ENCODE measurements around the gene MAGEB4.
"Not testable (repeated sequence)": the region's sequence is repeated elsewhere in the genome, so short reads cannot be mapped to it uniquely, and the experiment has no call there.

The MAGEB4 gene

GRCh38 chrX:30241724-30242415 is at the start of gene MAGEB4:
Gene MAGEB4, plus strand, starts transcription at chrX:30242000. Its CDS starts 136 bp downstream, at chrX:30242136.
- no peak for DNase-seq

GRCh38 chrX:30193910-30194309 is 47.9 kb upstream of the MAGEB4 start:
- DNase-seq = not testable (repeated sequence)

GRCh38 chrX:30196322-30196721 is 45.5 kb upstream of the MAGEB4 start:
- no peak for DNase-seq

GRCh38 chrX:30212172-30212571 is 29.6 kb upstream of the MAGEB4 start:
- no peak for DNase-seq

- DNase-seq = no peak
Measured at GRCh38 chrX:30215357-30215843, 26.4 kb upstream of the MAGEB4 start, which contains the start of gene MAGEB2. Gene MAGEB2, plus strand, starts transcription at chrX:30215563. Its CDS starts 3,018 bp downstream, at chrX:30218581.

- DNase-seq = no peak
Measured at GRCh38 chrX:30217465-30217864, 24.3 kb upstream of the MAGEB4 start.

GRCh38 chrX:30219372-30219771 is 22.4 kb upstream of the MAGEB4 start:
- DNase-seq = no peak

GRCh38 chrX:30220661-30221060 is 21.1 kb upstream of the MAGEB4 start:
- DNase-seq = no peak

- DNase-seq = no peak
Measured at GRCh38 chrX:30224536-30224935, 17.3 kb upstream of the MAGEB4 start.

GRCh38 chrX:30228526-30228925 is 13.3 kb upstream of the MAGEB4 start:
- no peak for DNase-seq

- DNase-seq = no peak
Measured at GRCh38 chrX:30230395-30230794, 11.4 kb upstream of the MAGEB4 start, which contains the start of gene MAGEB3. Gene MAGEB3, plus strand, starts transcription at chrX:30230657. Its CDS starts 5,268 bp downstream, at chrX:30235925.

- DNase-seq = no peak
Measured at GRCh38 chrX:30246769-30247489, 5.1 kb downstream of the MAGEB4 start, which contains the start of gene MAGEB1. Gene MAGEB1, plus strand, starts transcription at chrX:30247146. Its CDS starts 3,348 bp downstream, at chrX:30250494.

- no peak for DNase-seq
Measured at GRCh38 chrX:30248854-30249253, 7.1 kb downstream of the MAGEB4 start.

GRCh38 chrX:30253257-30253656 is 11.5 kb downstream of the MAGEB4 start:
- no peak for DNase-seq

GRCh38 chrX:30259927-30260326 is 18.1 kb downstream of the MAGEB4 start:
- no peak for DNase-seq

GRCh38 chrX:30261012-30261411 is 19.2 kb downstream of the MAGEB4 start:
- DNase-seq = no peak

GRCh38 chrX:30262763-30263162 is 21.0 kb downstream of the MAGEB4 start:
- no peak for DNase-seq

- no peak for DNase-seq
Measured at GRCh38 chrX:30270639-30271038, 28.8 kb downstream of the MAGEB4 start.

- DNase-seq = no peak
Measured at GRCh38 chrX:30275498-30275897, 33.7 kb downstream of the MAGEB4 start.

- no peak for DNase-seq
Measured at GRCh38 chrX:30278365-30278764, 36.6 kb downstream of the MAGEB4 start.

GRCh38 chrX:30280428-30280827 is 38.6 kb downstream of the MAGEB4 start:
- DNase-seq = no peak

GRCh38 chrX:30282527-30282926 is 40.7 kb downstream of the MAGEB4 start:
- DNase-seq = no peak

- no peak for DNase-seq
Measured at GRCh38 chrX:30283456-30284200, 41.8 kb downstream of the MAGEB4 start.

Measured in NCI-H446 treated with DMSO at 0.1 percent for 48 hours (cell line).